Mesothelial cell of epicardium (in vitro differentiated cells): ENCODE measurements around the gene PDCL2. TPM values are rescaled to one million over a fixed set of nuclear protein-coding genes. Genes with fewer than 3 reads are reported as not detected.

Source experiments
- DNase-seq, 2 experiments: peaks; one replicate each; pipeline ENCODE4 v3.0.0; 2021; ENCODE audit warnings: low spot score in 2 of 2; ENCODE audit not compliant: unreplicated experiment in 2 of 2
- H3K27ac Mint-ChIP-seq: 2 replicates; pipeline ENCODE4 v1.8.0; 2021; ENCODE audit warnings: mixed read lengths
- H3K27me3 Mint-ChIP-seq: 2 replicates; pipeline ENCODE4 v1.8.0; 2021; ENCODE audit warnings: low read depth, mixed read lengths
- H3K36me3 Mint-ChIP-seq: 2 replicates; pipeline ENCODE4 v1.8.0; 2021; ENCODE audit warnings: mixed read lengths
- H3K4me1 Mint-ChIP-seq: 2 replicates; pipeline ENCODE4 v1.8.0; 2021; ENCODE audit warnings: mixed read lengths
- H3K4me3 Mint-ChIP-seq: 2 replicates; pipeline ENCODE4 v1.8.0; 2021; ENCODE audit warnings: mild to moderate bottlenecking, moderate library complexity, mixed read lengths
- H3K9me3 Mint-ChIP-seq: 2 replicates; pipeline ENCODE4 v1.8.0; 2021; ENCODE audit warnings: mixed read lengths
- total RNA-seq: library from RNA; stranded (reverse); gene quantifications from 3 replicates; pipeline ENCODE4 v1.2.1, GENCODE V29; 2021
- TF ChIP-seq, protein P1 (sequence below): fragments of 200-600 bp; sonication (generic); IDR thresholded peaks from one replicate; pipeline ENCODE4 v1.5.0; 2021; ENCODE audit warnings: antibody characterized with exemption; ENCODE audit not compliant: unreplicated experiment

PDCL2 gene
- total RNA-seq, 1 donor from 2014 or later = not detected

DNA sequence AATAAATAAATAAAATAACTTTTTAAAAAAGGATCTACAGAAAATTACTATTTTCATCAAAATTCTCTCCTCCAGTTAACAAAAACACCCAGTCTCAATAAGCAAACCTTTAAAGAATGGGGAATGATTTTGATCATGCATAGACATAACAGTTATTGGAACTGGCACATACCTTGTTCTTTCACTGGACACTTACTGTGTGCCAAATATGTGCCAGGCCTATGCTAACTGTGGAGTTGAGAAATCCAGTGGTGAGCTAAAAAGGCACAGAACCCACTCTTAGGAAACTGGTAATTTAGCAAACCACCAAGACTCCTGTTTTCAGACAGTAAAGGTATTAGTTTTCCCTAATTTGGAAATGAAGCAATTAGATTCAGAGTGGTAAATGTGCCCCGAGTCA is 84.4 kb downstream of the PDCL2 start:
- H3K27ac Mint-ChIP-seq = no peak overlapping the region
- H3K9me3 Mint-ChIP-seq = peaks cover 13% of the 10 kb centered on the region
- H3K27me3 Mint-ChIP-seq = no peaks in the 10 kb centered on the region
- H3K36me3 Mint-ChIP-seq = peaks cover 27% of the 10 kb centered on the region
- peaks cover 9% of the 10 kb centered on the region for H3K4me1 Mint-ChIP-seq
- no peak for DNase-seq
- TF ChIP-seq, protein P1, sequence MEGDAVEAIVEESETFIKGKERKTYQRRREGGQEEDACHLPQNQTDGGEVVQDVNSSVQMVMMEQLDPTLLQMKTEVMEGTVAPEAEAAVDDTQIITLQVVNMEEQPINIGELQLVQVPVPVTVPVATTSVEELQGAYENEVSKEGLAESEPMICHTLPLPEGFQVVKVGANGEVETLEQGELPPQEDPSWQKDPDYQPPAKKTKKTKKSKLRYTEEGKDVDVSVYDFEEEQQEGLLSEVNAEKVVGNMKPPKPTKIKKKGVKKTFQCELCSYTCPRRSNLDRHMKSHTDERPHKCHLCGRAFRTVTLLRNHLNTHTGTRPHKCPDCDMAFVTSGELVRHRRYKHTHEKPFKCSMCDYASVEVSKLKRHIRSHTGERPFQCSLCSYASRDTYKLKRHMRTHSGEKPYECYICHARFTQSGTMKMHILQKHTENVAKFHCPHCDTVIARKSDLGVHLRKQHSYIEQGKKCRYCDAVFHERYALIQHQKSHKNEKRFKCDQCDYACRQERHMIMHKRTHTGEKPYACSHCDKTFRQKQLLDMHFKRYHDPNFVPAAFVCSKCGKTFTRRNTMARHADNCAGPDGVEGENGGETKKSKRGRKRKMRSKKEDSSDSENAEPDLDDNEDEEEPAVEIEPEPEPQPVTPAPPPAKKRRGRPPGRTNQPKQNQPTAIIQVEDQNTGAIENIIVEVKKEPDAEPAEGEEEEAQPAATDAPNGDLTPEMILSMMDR = no peak
- no peak overlapping the region for H3K4me3 Mint-ChIP-seq

Other genes with a start within 250 kb of the PDCL2 start
- gene SRD5A3, start 246.0 kb downstream of the PDCL2 start, total RNA-seq = 17.5 to 20.8 TPM (median 17.6 TPM) in 3 replicates
- gene TMEM165, start 196.3 kb downstream of the PDCL2 start, total RNA-seq = 94.3 to 98.7 TPM (median 96.1 TPM) in 3 replicates
- gene CLOCK, start 45.3 kb downstream of the PDCL2 start, total RNA-seq = 19.8 to 23.1 TPM (median 22.8 TPM) in 3 replicates
- gene NMU, start 44.1 kb upstream of the PDCL2 start, total RNA-seq = 1.7 to 2.2 TPM (median 1.9 TPM) in 3 replicates
- gene EXOC1L, start 227.5 kb upstream of the PDCL2 start, total RNA-seq = not detected in 3 replicates